Measurements from ENCODE around the gene DDX54. TPM values are rescaled to one million over a fixed set of nuclear protein-coding genes. Genes with fewer than 3 reads are reported as not detected.

The DDX54 gene
- total and polyA plus RNA-seq, 2 of the 8 experiments (the other 6 are each of a cell fraction or from before 2014, with no cell fraction given), result 64.9 to 113 TPM

GRCh38 chr12:113226696-113227568 is 41.7 kb upstream of the DDX54 start:
- Histone ChIP-seq H3K23me2 (ENCODE audit: low read depth, low read length) (peaks cover under 1% of the 10 kb centered on the region; the same call in 1 of the 2 replicates), H3K79me1 (ENCODE audit: low read depth, low read length) (no peaks in the 10 kb centered on the region), H2BK12ac (ENCODE audit: low read depth, low read length) (no peak overlapping the region), H4K20me1 (replicated peaks in 1 of 2; ENCODE audit: control insufficient read depth in 1 of 2, insufficient read depth in 2 of 2, low read length in 2 of 2) (peaks cover 0 to 3% of the 10 kb centered on the region in 2 experiments), H3K14ac (ENCODE audit: insufficient read length) (no peak overlapping the region), H3K27me3 (replicated peaks in 1 of 4; ENCODE audit: control insufficient read depth in 3 of 4, extremely low read depth in 1 of 4, insufficient read depth in 3 of 4, low read length in 3 of 4) (no peaks in the 10 kb centered on the region; a peak in 1 of 7 replicates), H2BK5ac (ENCODE audit: low read depth, low read length) (no peak overlapping the region), H2BK120ac (replicated peaks; ENCODE audit: low read depth, low read length) (no peak overlapping the region), H3K4me3 (ENCODE audit: extremely low read depth in 1 of 4, insufficient read depth in 2 of 4, low read depth in 3 of 4, low read length in 4 of 4) (no peak overlapping the region), H4K5ac (ENCODE audit: insufficient read length, low read depth, low read length) (no peak overlapping the region), H3K79me2 (ENCODE audit: control insufficient read depth in 1 of 2, insufficient read depth in 2 of 2, low read length in 2 of 2) (peaks cover 0 to 7% of the 10 kb centered on the region in 2 experiments; a peak in 1 of 4 replicates), H2BK20ac (ENCODE audit: low read length) (no peak overlapping the region), H3K4me2 (ENCODE audit: insufficient read depth in 1 of 2, low read depth in 2 of 2, low read length in 2 of 2) (no peak overlapping the region), H3K9me3 (ENCODE audit: insufficient read depth in 2 of 2, low read depth in 1 of 2, low read length in 1 of 2) (no peaks in the 10 kb centered on the region; a peak in 1 of 4 replicates), H3K36me3 (ENCODE audit: control insufficient read depth in 2 of 4, insufficient read depth in 4 of 4, low read length in 3 of 4) (peaks cover 2 to 16% (median 9%) of the 10 kb centered on the region in 4 experiments; a peak in 5 of 8 replicates), H3K23ac (ENCODE audit: insufficient read length) (no peak overlapping the region), H2BK15ac (ENCODE audit: low read length) (no peak overlapping the region), H3K18ac (ENCODE audit: extremely low read depth, low read length) (no peak overlapping the region), H3K56ac (replicated peaks; ENCODE audit: insufficient read length, low read depth, low read length) (no peak overlapping the region), H2AFZ (ENCODE audit: low read length) (no peak overlapping the region), H3K4me1 (replicated peaks in 1 of 4; ENCODE audit: control insufficient read depth in 3 of 4, insufficient read depth in 4 of 4, low read length in 3 of 4) (peaks cover 3 to 12% (median 7%) of the 10 kb centered on the region in 4 experiments; a peak in 3 of 7 replicates), H3K9ac (replicated peaks in 1 of 4; ENCODE audit: extremely low read depth in 1 of 4, low read depth in 3 of 4, low read length in 3 of 4) (no peak overlapping the region), H2AK5ac (ENCODE audit: low read depth, low read length) (no peak overlapping the region), H4K91ac (replicated peaks; ENCODE audit: insufficient read length, low read length) (no peak overlapping the region), H3K4ac (replicated peaks; ENCODE audit: insufficient read length, low read depth, low read length) (no peak overlapping the region), H3K27ac (ENCODE audit: low read depth, low read length) (no peak overlapping the region), H4K8ac (ENCODE audit: extremely low read depth, insufficient read depth, low read length) (no peak overlapping the region)
- ChIA-PET CTCF (ENCODE audit: partially characterized antibody) (interaction anchor here (0.5 to 2.2 kb wide), 6 partner anchors 12 to 190 kb away, joined by 3 to 7 read pairs (median 4); no protein-coding TSS in a partner anchor), POLR2A (ENCODE audit: partially characterized antibody) (interaction anchor here (3.4 kb wide), 1 partner anchor 19 kb away, joined by 9 read pairs; no protein-coding TSS in a partner anchor)
- 89% methylated on average over 13 of the region's 13 CpGs; no CpG with 5 or more reads in 1 of the 2 experiments for WGBS, 2 experiments (ENCODE audit: extremely low coverage in 1 of 2, insufficient coverage in 1 of 2, insufficient read length in 1 of 2, insufficient replicate concordance in 2 of 2, low coverage in 1 of 2, low lambda C conversion rate in 2 of 2, missing lambda C conversion rate in 1 of 2)
- DNase-seq (ENCODE audit: low read depth in 1 of 2, low spot score in 2 of 2) (no peak), FAIRE-seq (no peak)
- TF ChIP-seq RAD21 (IDR thresholded peaks at IDR 0.05 in 1 of 2, conservative IDR thresholded peaks at IDR 0.05 in 1 of 2; ENCODE audit: low read depth in 2 of 2, low read length in 2 of 2) (peak in 1 of 2 experiments; percentile 6; a peak in 1 of 4 replicates), SAP30 (IDR thresholded peaks at IDR 0.05; ENCODE audit: insufficient read depth, insufficient replicate concordance, low read length) (no peak), JUND (IDR thresholded peaks at IDR 0.05; ENCODE audit: low read length) (no peak), BACH1 (IDR thresholded peaks at IDR 0.05; ENCODE audit: low read length) (no peak)
